HCT116 (cell line): ENCODE data around the gene RNF152.

Experiments used
- EGR1 ChIP-seq: IDR thresholded peaks from 2 replicates; pipeline ENCODE4 v1.6.1; 2012; ENCODE audit warnings: low read depth
- EZH2 ChIP-seq: fragments of 200-600 bp; sonication (generic); IDR thresholded peaks from 2 replicates; pipeline ENCODE4 v1.6.1; 2017; ENCODE audit warnings: antibody characterized with exemption, mixed run types
- FOSL1 ChIP-seq: IDR thresholded peaks from 2 replicates; pipeline ENCODE4 v1.6.1; 2012; ENCODE audit warnings: low read depth
- JUND ChIP-seq: IDR thresholded peaks from 2 replicates; pipeline ENCODE4 v1.6.1; 2012
- POLR2A ChIP-seq: IDR thresholded peaks from 2 replicates; pipeline ENCODE4 v1.7.0; 2011; ENCODE audit warnings: borderline replicate concordance; ENCODE audit not compliant: insufficient read depth, insufficient read length; ENCODE audit errors: extremely low read depth
- RAD21 ChIP-seq: IDR thresholded peaks from 2 replicates; pipeline ENCODE4 v1.6.1; 2012; ENCODE audit warnings: low read depth, mild to moderate bottlenecking
- YY1 ChIP-seq: IDR thresholded peaks from 2 replicates; pipeline ENCODE4 v1.6.1; 2011; ENCODE audit warnings: low read length, low read depth, moderate library complexity, mild to moderate bottlenecking; ENCODE audit not compliant: insufficient replicate concordance; ENCODE audit errors: extremely low read depth
- TF ChIP-seq, protein P1 (sequence below), 3 experiments: fragments of 200-600 bp in 1 of 3; sonication (generic) in 1 of 3; IDR thresholded peaks in 2 of 3; conservative IDR thresholded peaks in 1 of 3; 2 replicates each; pipeline ENCODE4 v1.5.1; 2012 to 2017; ENCODE audit warnings: low read depth in 2 of 3, low read length in 2 of 3, antibody characterized with exemption in 1 of 3, borderline replicate concordance in 1 of 3, control low read depth in 1 of 3, mild to moderate bottlenecking in 1 of 3, mixed read lengths in 1 of 3, mixed run types in 1 of 3, moderate library complexity in 1 of 3; ENCODE audit not compliant: insufficient read depth in 1 of 3

DNA sequence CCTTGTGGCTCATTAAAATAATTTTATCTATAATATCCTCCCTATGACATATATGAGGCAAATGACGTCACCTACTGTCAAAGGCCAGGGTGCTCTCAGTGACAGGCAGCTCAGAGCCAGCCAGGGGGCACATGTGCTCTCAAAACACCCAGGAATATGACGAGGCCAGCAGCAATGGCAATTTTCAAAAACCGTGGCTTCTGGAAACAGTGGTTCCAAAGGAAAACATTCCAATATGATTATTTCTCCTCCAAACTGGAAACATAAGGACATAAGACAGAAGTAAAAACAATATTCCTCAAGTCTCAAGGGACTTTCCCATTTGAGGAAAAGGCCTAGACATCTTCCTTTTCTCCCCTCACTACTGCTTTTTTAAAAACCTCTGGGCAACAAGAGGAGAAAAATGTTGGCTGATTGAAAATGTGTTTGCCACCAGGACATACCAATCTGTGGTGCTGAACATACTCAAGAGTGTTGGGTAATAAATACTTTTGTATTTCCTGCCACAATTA lies 40.8 kb downstream of the RNF152 start:
- TF ChIP-seq, protein P1, sequence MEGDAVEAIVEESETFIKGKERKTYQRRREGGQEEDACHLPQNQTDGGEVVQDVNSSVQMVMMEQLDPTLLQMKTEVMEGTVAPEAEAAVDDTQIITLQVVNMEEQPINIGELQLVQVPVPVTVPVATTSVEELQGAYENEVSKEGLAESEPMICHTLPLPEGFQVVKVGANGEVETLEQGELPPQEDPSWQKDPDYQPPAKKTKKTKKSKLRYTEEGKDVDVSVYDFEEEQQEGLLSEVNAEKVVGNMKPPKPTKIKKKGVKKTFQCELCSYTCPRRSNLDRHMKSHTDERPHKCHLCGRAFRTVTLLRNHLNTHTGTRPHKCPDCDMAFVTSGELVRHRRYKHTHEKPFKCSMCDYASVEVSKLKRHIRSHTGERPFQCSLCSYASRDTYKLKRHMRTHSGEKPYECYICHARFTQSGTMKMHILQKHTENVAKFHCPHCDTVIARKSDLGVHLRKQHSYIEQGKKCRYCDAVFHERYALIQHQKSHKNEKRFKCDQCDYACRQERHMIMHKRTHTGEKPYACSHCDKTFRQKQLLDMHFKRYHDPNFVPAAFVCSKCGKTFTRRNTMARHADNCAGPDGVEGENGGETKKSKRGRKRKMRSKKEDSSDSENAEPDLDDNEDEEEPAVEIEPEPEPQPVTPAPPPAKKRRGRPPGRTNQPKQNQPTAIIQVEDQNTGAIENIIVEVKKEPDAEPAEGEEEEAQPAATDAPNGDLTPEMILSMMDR (IDR thresholded peaks at IDR 0.05 in 2 of 3, conservative IDR thresholded peaks at IDR 0.05 in 1 of 3; ENCODE audit: borderline replicate concordance in 1 of 3, insufficient read depth in 1 of 3, low read depth in 2 of 3, low read length in 2 of 3), result no peak
- TF ChIP-seq FOSL1, result no peak
- TF ChIP-seq YY1, result no peak
- TF ChIP-seq JUND, result no peak
- TF ChIP-seq EZH2, result no peak
- TF ChIP-seq EGR1, result no peak
- TF ChIP-seq POLR2A, result no peak
- no peak for TF ChIP-seq RAD21
